NCI-H2196 treated with DMSO at 0.1 percent for 48 hours (cell line): Measurements from ENCODE around the gene PRRX2.
"Not testable (repeated sequence)": the region's sequence is repeated elsewhere in the genome, so short reads cannot be mapped to it uniquely, and the experiment has no call there.

ENCODE experiments used
- DNase-seq: peaks from one replicate; lab custom pipeline; 2025; ENCODE audit not compliant: unreplicated experiment; lab: John Stamatoyannopoulos, UW

PRRX2 gene

GRCh38 chr9:129752900-129753729 lies 87.7 kb downstream of the PRRX2 start, which contains the start of gene PTGES:
Gene PTGES, minus strand, starts transcription at chr9:129753042. Its CDS starts 30 bp downstream, at chr9:129753012.
- DNase-seq = no peak

- DNase-seq = no peak
Observed at GRCh38 chr9:129755151-129755550, 89.7 kb downstream of the PRRX2 start.

DNA sequence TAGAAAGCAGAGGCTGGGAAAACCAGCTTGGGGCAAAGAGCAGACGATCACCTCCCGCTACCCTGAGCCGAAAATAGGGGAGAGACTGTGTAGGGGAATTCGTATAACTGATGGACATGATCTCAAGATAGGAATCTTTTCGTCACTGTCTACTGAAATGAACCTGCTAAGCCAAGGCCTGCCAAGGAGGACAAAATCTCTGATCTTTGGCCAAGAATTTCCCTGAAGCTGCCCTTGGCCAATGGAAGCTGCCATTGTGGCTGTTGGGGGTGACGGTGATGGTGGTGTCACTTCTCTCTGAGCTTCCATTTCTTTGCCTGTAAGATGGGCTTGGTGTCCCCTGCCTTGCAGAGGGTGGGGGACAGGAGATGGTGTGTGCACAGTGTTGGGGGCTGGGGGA lies 90.7 kb downstream of the PRRX2 start:
- no peak for DNase-seq

- DNase-seq = no peak
Observed at GRCh38 chr9:129757045-129757444, 91.6 kb downstream of the PRRX2 start.

- no peak for DNase-seq
Observed at GRCh38 chr9:129759319-129759718, 93.9 kb downstream of the PRRX2 start.

GRCh38 chr9:129759804-129760502 lies 94.5 kb downstream of the PRRX2 start:
- DNase-seq = no peak

GRCh38 chr9:129760784-129761183 lies 95.3 kb downstream of the PRRX2 start:
- DNase-seq = not testable (repeated sequence)

DNA sequence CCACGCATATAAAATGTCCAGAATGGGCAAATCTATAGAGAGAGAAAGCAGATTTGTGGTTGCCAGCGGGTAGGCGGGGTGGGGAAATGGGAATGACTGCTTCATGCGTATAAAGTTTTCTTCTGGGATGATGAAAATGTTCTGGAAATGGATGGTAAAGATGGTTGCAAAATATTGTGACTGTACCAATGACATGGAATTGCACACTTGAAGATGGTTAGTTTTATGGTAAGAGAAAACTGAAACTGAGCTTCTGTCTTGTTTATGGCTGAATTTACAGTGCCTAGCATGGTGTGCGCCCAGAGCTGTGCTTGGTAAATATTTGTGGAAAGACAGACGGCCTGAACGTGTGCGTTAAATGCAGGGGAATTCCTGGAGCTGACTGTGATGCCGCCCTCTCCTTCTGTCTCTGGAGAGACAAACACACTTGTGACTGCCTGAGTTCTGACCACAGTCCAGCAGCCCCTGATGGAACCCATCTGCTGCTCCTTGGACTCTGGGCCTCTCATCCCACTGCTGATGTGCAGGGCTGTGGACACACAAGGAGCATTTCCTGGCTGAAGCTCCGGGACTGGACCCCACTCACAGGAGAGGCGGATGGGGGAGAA lies 96.0 kb downstream of the PRRX2 start:
- DNase-seq = no peak

GRCh38 chr9:129761901-129762369 lies 96.5 kb downstream of the PRRX2 start:
- DNase-seq = no peak

DNA sequence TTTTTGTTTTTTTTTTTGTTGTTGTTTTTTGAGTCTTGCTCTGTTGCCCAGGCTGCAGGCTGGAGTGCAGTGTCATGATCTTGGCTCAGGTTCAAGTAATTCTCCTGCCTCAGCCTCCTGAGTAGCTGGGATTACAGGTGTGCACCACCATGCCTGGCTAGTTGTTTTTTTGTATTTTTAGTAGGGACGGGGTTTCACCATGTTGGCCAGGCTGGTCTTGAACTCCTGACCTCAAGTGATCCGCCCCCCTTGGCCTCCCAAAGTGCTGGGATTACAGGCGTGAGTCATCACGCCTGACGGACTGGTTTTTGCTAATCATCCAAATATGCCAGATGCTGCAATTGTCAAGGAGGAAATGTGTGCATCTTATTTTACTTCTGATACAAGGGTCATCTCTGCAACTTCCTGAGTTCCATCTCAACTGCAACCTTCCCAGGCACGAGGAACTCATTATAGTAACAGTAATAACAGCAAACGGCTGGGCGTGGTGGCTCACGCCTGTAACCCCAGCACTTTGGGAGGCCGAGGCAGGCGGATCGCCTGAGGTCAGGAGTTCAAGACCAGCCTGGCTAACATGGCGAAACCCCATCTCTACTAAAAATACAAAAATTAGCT lies 97.0 kb downstream of the PRRX2 start:
- not testable (repeated sequence) for DNase-seq

DNA sequence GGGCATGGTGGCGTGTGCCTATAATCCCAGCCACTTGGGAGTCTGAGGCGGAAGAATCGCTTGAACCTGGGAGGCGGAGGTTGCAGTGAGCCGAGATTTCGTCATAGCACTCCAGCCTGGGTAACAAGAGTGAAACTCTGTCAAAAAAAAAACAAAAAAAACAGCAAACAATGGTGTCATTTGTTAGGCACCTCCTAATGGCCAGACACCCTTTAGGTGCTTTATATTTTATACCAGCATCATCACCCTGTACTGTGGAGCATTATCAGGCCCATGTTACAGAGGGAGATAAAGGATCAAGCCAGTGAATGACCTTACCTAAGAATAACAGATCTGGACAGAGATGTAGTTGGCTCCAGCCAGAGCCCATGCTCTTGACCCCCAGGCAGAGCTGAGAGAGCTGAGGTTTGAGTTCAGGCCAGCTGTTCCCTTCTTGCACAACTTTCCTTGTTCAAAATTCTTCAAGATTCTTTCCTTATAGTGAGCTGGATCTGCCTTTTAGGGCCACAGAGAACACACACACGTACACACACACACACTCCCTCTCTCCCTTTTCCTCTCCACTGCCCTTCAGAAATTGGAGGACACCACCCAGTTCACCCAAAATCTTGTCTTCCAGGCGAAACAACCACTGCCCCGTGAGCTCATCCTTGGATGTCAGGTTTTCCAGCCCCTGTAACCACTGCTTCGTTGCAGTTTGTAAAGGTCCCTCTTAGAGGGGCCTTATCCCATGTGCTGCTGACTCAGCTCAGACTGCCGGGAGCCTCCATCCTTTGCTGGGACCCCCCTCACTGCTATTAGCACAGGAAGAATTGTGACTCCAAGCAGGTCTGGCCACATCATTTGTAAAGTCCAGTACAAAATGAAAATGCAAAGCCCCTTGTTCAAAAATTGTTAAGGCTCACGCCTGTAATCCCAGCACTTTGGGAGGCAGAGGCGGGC lies 97.8 kb downstream of the PRRX2 start:
- DNase-seq = no peak

DNA sequence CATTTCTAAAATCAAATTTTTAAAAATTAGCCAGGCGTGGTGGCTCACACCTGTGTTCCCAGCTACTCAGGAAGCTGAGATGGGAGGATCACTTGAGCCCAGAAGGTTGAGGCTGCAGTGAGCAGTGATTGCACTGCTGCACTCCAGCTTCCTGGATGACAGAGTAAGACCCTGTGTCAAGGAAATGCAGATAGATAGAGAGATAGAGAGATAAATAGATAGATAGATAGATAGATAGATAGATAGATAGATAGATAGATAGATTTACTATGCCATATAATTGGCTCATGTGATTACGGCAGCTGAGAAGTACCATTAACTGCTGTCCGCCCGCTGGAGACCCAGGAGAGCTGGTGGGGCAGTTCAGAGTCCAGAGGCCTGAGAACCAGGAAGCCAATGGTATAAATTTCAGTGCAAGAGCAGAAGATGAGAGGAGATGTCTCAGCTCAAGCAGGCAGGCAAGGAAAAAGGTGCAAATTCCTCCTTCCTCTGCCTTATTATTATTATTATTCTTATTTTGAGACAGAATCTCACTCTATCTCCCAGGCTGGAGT lies 100.4 kb downstream of the PRRX2 start:
- no peak for DNase-seq

- no peak for DNase-seq
Observed at GRCh38 chr9:129768486-129768885, 103.0 kb downstream of the PRRX2 start.

GRCh38 chr9:129769669-129770068 lies 104.2 kb downstream of the PRRX2 start:
- DNase-seq = no peak

- DNase-seq = no peak
Observed at GRCh38 chr9:129770741-129771140, 105.3 kb downstream of the PRRX2 start.
